ENCODE measurements around the gene COPB1.

GRCh38 chr11:14413307-14414069 is 86.1 kb downstream of the COPB1 start:
- no peak for TF ChIP-seq PATZ1 (CRISPR knock-in tag; IDR thresholded peaks at IDR 0.05; ENCODE audit: borderline replicate concordance)
- TF ChIP-seq PPARA (CRISPR knock-in tag; IDR thresholded peaks at IDR 0.05; ENCODE audit: borderline replicate concordance): no peak
- TF ChIP-seq ZNF565 (CRISPR knock-in tag; conservative IDR thresholded peaks at IDR 0.05; ENCODE audit: low read depth): no peak
- TF ChIP-seq, protein P1, sequence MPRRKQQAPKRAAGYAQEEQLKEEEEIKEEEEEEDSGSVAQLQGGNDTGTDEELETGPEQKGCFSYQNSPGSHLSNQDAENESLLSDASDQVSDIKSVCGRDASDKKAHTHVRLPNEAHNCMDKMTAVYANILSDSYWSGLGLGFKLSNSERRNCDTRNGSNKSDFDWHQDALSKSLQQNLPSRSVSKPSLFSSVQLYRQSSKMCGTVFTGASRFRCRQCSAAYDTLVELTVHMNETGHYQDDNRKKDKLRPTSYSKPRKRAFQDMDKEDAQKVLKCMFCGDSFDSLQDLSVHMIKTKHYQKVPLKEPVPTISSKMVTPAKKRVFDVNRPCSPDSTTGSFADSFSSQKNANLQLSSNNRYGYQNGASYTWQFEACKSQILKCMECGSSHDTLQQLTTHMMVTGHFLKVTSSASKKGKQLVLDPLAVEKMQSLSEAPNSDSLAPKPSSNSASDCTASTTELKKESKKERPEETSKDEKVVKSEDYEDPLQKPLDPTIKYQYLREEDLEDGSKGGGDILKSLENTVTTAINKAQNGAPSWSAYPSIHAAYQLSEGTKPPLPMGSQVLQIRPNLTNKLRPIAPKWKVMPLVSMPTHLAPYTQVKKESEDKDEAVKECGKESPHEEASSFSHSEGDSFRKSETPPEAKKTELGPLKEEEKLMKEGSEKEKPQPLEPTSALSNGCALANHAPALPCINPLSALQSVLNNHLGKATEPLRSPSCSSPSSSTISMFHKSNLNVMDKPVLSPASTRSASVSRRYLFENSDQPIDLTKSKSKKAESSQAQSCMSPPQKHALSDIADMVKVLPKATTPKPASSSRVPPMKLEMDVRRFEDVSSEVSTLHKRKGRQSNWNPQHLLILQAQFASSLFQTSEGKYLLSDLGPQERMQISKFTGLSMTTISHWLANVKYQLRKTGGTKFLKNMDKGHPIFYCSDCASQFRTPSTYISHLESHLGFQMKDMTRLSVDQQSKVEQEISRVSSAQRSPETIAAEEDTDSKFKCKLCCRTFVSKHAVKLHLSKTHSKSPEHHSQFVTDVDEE (CRISPR knock-in tag; IDR thresholded peaks at IDR 0.05): no peak
- no peak for TF ChIP-seq GLIS3 (CRISPR knock-in tag; IDR thresholded peaks at IDR 0.05)
- no peak for TF ChIP-seq ZFP30 (CRISPR knock-in tag; IDR thresholded peaks at IDR 0.05)

All from SK-N-SH treated with all-trans-retinoic acid at 6 μM for 48 hours (cell line).